Type B pancreatic cell (in vitro differentiated cells): ENCODE measurements around the gene CRYZL1. TPM values are rescaled to one million over a fixed set of nuclear protein-coding genes. Genes with fewer than 3 reads are reported as not detected.

Experiments used
- DNase-seq: peaks from one replicate; pipeline ENCODE4 v3.0.0; 2021; ENCODE audit warnings: mixed read lengths; ENCODE audit not compliant: unreplicated experiment; ENCODE audit errors: extremely low spot score
- H3K27ac Mint-ChIP-seq: 2 replicates; pipeline ENCODE4 v1.8.0; 2021; ENCODE audit warnings: mild to moderate bottlenecking, mixed read lengths
- H3K27me3 Mint-ChIP-seq: 2 replicates; pipeline ENCODE4 v1.8.0; 2021; ENCODE audit warnings: mixed read lengths
- H3K36me3 Mint-ChIP-seq: 2 replicates; pipeline ENCODE4 v1.8.0; 2021; ENCODE audit warnings: mixed read lengths
- H3K4me1 Mint-ChIP-seq: one replicate; pipeline ENCODE4 v1.8.0; 2021; ENCODE audit warnings: mixed read lengths; ENCODE audit not compliant: unreplicated experiment
- H3K4me3 Mint-ChIP-seq: 2 replicates; pipeline ENCODE4 v1.8.0; 2021; ENCODE audit warnings: mild to moderate bottlenecking, mixed read lengths
- H3K9me3 Mint-ChIP-seq: 2 replicates; pipeline ENCODE4 v1.8.0; 2021; ENCODE audit warnings: mixed read lengths
- total RNA-seq: library from RNA; stranded (reverse); gene quantifications from 2 replicates; pipeline ENCODE4 v1.2.1, GENCODE V29; 2021; ENCODE audit warnings: low replicate concordance
- TF ChIP-seq, protein P1 (sequence below): fragments of 200-600 bp; sonication (generic); conservative IDR thresholded peaks from 2 replicates; pipeline ENCODE4 v1.5.0; 2021; ENCODE audit warnings: antibody characterized with exemption, mild to moderate bottlenecking

CRYZL1 gene
- total RNA-seq, 1 donor from 2014 or later: 50.4 TPM

DNA sequence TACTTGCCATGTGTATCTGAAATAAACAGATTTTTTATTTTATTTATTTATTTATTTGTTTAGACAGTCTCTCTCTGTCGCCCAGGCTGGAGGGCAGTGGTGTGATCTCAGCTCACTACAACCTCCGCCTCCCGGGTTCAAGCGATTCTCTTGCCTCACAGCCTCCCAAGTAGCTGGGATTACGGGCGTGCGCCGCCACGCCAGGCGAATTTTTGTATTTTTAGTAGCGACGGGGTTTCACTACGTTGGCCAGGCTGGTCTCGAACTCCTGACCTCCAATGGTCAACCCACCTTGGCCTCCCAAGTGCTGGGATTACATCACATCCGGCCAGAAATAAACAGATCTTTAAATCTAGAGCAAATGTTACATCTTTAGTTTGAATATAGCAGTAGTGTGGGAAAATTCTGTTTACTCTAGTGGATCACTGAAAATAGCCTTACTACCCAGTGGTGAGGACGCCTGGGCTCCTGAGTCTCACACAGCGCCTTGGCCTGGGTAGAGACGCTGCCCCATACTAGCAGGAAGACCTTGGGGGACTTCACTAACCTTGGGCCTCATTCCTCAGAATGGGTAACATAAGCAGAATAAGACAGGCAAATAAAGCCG, 100.3 kb downstream of the CRYZL1 start:
- H3K4me1 Mint-ChIP-seq: peaks cover 19% of the 10 kb centered on the region
- H3K9me3 Mint-ChIP-seq: no peaks in the 10 kb centered on the region
- H3K4me3 Mint-ChIP-seq: peak overlapping the region; percentile 97
- DNase-seq: no peak
- H3K27me3 Mint-ChIP-seq: no peaks in the 10 kb centered on the region
- TF ChIP-seq, protein P1, sequence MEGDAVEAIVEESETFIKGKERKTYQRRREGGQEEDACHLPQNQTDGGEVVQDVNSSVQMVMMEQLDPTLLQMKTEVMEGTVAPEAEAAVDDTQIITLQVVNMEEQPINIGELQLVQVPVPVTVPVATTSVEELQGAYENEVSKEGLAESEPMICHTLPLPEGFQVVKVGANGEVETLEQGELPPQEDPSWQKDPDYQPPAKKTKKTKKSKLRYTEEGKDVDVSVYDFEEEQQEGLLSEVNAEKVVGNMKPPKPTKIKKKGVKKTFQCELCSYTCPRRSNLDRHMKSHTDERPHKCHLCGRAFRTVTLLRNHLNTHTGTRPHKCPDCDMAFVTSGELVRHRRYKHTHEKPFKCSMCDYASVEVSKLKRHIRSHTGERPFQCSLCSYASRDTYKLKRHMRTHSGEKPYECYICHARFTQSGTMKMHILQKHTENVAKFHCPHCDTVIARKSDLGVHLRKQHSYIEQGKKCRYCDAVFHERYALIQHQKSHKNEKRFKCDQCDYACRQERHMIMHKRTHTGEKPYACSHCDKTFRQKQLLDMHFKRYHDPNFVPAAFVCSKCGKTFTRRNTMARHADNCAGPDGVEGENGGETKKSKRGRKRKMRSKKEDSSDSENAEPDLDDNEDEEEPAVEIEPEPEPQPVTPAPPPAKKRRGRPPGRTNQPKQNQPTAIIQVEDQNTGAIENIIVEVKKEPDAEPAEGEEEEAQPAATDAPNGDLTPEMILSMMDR: no peak
- H3K36me3 Mint-ChIP-seq: peaks cover 34% of the 10 kb centered on the region
- H3K27ac Mint-ChIP-seq: peak overlapping the region; percentile 100

DNA sequence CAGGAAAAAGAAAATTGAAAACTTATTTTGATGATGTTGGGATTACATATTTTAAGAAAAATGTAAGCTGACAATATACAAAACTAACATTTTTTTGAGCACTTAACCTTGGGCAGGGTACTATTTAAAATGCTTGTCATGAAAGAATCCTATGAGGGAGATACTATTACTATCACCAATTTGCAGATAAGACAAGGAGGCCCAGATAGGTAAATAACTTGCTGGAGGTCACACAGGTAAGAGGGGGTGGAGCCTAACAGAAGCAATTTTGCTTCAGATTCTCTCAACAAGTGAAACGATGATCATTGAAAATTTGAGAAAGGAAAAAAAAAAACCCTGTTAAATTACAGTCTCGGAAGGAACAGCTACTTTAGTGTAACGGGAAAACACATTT, 100.8 kb downstream of the CRYZL1 start:
- H3K27ac Mint-ChIP-seq: peak overlapping the region; percentile 100

DNA sequence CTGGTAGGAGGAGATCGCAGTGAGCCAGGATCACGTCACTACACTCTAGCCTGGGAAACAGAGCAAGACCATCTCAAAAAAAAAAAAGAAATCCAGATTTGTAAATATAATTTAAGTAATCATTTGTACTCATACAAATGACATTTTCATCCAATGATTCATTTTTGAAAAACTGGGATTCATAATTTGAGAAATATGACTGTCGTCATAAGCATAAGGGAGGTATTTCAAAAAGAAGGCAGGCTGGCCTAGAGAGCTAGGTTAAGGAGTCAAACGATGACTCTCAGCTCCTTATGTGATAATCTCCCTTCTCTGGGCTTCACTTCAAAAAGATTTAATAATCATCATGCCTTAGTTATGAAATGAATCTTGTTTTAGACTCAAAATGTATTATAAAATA, 101.9 kb downstream of the CRYZL1 start:
- H3K9me3 Mint-ChIP-seq: no peaks in the 10 kb centered on the region
- TF ChIP-seq, protein P1: no peak
- no peak overlapping the region for H3K4me3 Mint-ChIP-seq
- peaks cover 33% of the 10 kb centered on the region for H3K36me3 Mint-ChIP-seq
- no peaks in the 10 kb centered on the region for H3K27me3 Mint-ChIP-seq
- H3K27ac Mint-ChIP-seq: no peak overlapping the region
- DNase-seq: no peak
- H3K4me1 Mint-ChIP-seq: peaks cover 10% of the 10 kb centered on the region

More for the DNA sequence above, 100.8 kb downstream of the CRYZL1 start:
- no peak for DNase-seq
- H3K27me3 Mint-ChIP-seq: no peaks in the 10 kb centered on the region
- peaks cover 14% of the 10 kb centered on the region for H3K4me1 Mint-ChIP-seq
- H3K36me3 Mint-ChIP-seq: peaks cover 29% of the 10 kb centered on the region
- TF ChIP-seq, protein P1: no peak
- H3K4me3 Mint-ChIP-seq: peak overlapping the region; percentile 97
- H3K9me3 Mint-ChIP-seq: no peaks in the 10 kb centered on the region

Other genes starting within 250 kb of the CRYZL1 start
- 39.0 and 40.4 TPM in 2 replicates for gene IFNGR2, start 238.3 kb downstream of the CRYZL1 start, total RNA-seq
- gene TMEM50B, start 161.8 kb downstream of the CRYZL1 start, total RNA-seq: 34.2 and 44.7 TPM in 2 replicates
- gene DNAJC28, start 150.0 kb downstream of the CRYZL1 start, total RNA-seq: 2.3 and 3.0 TPM in 2 replicates
- 63.6 and 107 TPM in 2 replicates for gene GART, start 99.6 kb downstream of the CRYZL1 start, total RNA-seq
- gene SON, start 98.7 kb downstream of the CRYZL1 start, total RNA-seq: 310 and 329 TPM in 2 replicates
- 17.3 and 27.4 TPM in 2 replicates for gene DONSON, start 53.1 kb downstream of the CRYZL1 start, total RNA-seq
- gene ITSN1, start 760 bp upstream of the CRYZL1 start, total RNA-seq: 44.7 and 89.1 TPM in 2 replicates